ENCODE measurements around the gene MPRIP.

Gene MPRIP

DNA sequence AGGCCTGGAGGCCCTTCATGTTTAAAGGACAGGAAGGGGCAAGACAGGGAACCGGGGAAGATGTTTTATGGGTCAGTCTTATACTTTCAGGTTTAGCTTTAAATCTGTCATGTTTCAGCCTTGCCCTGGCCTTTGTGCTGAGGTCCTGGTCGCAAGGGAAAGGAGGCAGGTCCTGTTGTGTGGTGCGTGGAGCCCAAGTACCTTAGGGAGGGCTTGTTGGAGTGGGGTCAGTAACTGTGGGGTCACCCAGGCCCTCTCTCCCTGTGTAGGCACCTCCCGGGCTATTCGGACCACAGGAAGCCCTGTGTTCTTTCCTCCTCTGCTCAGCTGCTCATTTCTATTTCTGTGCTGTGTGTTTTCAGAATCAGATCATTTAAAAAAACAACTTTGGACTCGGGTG, 42.7 kb downstream of the MPRIP start:
- no peaks in the 10 kb centered on the region for H3K4me1 ChIP-seq (ENCODE audit: insufficient read depth, low read length)
- H3K4me3 ChIP-seq (ENCODE audit: low read depth in 1 of 2, low read length in 2 of 2), result no peak overlapping the region
- H3K27ac ChIP-seq (ENCODE audit: low read length), result no peak overlapping the region
- H3K9me3 ChIP-seq (ENCODE audit: insufficient read depth, low read length, severe bottlenecking), result no peaks in the 10 kb centered on the region
- H3K27me3 ChIP-seq (ENCODE audit: insufficient read depth, low read length, poor library complexity), result no peaks in the 10 kb centered on the region
- ATAC-seq (ENCODE audit: insufficient read depth, low read depth), result no peak
- H3K4me2 ChIP-seq (ENCODE audit: insufficient read depth, low read length), result no peak overlapping the region
- H3K79me2 ChIP-seq (ENCODE audit: insufficient read depth, low read length), result peaks cover 65% of the 10 kb centered on the region
- H4K20me1 ChIP-seq (ENCODE audit: insufficient read depth, low read length), result peaks cover 70% of the 10 kb centered on the region
- TF ChIP-seq, protein P1, sequence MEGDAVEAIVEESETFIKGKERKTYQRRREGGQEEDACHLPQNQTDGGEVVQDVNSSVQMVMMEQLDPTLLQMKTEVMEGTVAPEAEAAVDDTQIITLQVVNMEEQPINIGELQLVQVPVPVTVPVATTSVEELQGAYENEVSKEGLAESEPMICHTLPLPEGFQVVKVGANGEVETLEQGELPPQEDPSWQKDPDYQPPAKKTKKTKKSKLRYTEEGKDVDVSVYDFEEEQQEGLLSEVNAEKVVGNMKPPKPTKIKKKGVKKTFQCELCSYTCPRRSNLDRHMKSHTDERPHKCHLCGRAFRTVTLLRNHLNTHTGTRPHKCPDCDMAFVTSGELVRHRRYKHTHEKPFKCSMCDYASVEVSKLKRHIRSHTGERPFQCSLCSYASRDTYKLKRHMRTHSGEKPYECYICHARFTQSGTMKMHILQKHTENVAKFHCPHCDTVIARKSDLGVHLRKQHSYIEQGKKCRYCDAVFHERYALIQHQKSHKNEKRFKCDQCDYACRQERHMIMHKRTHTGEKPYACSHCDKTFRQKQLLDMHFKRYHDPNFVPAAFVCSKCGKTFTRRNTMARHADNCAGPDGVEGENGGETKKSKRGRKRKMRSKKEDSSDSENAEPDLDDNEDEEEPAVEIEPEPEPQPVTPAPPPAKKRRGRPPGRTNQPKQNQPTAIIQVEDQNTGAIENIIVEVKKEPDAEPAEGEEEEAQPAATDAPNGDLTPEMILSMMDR (IDR thresholded peaks at IDR 0.05; ENCODE audit: borderline replicate concordance, extremely low read depth, low read length, poor library complexity, severe bottlenecking), result no peak
- TF ChIP-seq EZH2 (IDR thresholded peaks at IDR 0.05; ENCODE audit: borderline replicate concordance, low read depth, low read length, severe bottlenecking), result no peak
- no peak for DNase-seq
- H2AFZ ChIP-seq (ENCODE audit: low read depth, low read length), result no peak overlapping the region
- no peak overlapping the region for H3K9ac ChIP-seq (ENCODE audit: low read depth, low read length)
- peaks cover 66% of the 10 kb centered on the region for H3K36me3 ChIP-seq (ENCODE audit: insufficient read depth, low read length)

GRCh38 chr17:17086585-17086984, 44.3 kb downstream of the MPRIP start:
- H3K9ac ChIP-seq (ENCODE audit: low read depth, low read length), result no peak overlapping the region
- H3K9me3 ChIP-seq (ENCODE audit: insufficient read depth, low read length, severe bottlenecking), result no peaks in the 10 kb centered on the region
- DNase-seq (no peak), ATAC-seq (ENCODE audit: insufficient read depth, low read depth) (no peak)
- no peak for TF ChIP-seq EZH2 (IDR thresholded peaks at IDR 0.05; ENCODE audit: borderline replicate concordance, low read depth, low read length, severe bottlenecking)
- TF ChIP-seq, protein P1 (IDR thresholded peaks at IDR 0.05; ENCODE audit: borderline replicate concordance, extremely low read depth, low read length, poor library complexity, severe bottlenecking), result no peak
- H3K4me2 ChIP-seq (ENCODE audit: insufficient read depth, low read length), result no peak overlapping the region
- H4K20me1 ChIP-seq (ENCODE audit: insufficient read depth, low read length), result peaks cover 72% of the 10 kb centered on the region
- H3K36me3 ChIP-seq (ENCODE audit: insufficient read depth, low read length), result peaks cover 71% of the 10 kb centered on the region
- H3K4me1 ChIP-seq (ENCODE audit: insufficient read depth, low read length), result no peaks in the 10 kb centered on the region
- H3K4me3 ChIP-seq (ENCODE audit: low read depth in 1 of 2, low read length in 2 of 2), result no peak overlapping the region
- no peak overlapping the region for H2AFZ ChIP-seq (ENCODE audit: low read depth, low read length)
- no peak overlapping the region for H3K27ac ChIP-seq (ENCODE audit: low read length)
- no peaks in the 10 kb centered on the region for H3K27me3 ChIP-seq (ENCODE audit: insufficient read depth, low read length, poor library complexity)
- peaks cover 62% of the 10 kb centered on the region for H3K79me2 ChIP-seq (ENCODE audit: insufficient read depth, low read length)

DNA sequence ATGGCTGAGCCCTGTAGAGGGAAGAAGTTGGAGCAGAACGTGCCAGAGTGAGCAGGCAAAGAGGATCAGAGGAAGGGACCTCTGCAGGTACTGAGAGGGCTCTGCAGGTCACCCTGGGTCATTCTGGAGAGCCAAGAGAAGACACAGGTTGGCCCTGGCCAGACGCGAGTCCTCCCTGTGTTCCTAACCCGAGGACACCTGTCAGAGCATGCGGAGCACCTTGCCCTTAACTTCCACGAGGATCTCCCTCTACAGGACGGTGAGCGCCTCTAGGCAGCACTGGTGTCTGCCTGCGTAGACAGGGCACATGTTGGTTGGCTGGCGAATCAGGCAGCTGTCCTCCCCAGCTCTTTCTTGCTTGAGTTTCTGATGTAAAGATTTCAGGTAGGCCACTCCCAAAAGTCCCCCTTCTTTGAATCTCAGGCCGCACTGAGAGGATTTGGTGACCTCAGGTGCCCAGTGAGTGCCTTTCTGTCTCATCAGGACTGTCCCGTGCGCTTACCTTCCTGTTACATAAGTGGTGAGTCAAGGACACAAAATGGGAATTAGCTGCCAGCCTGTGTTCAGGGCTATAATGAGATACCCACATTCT, 45.3 kb downstream of the MPRIP start:
- Histone ChIP-seq H2AFZ (ENCODE audit: low read depth, low read length) (no peak overlapping the region), H3K4me3 (ENCODE audit: low read depth in 1 of 2, low read length in 2 of 2) (no peak overlapping the region), H3K79me2 (ENCODE audit: insufficient read depth, low read length) (peaks cover 68% of the 10 kb centered on the region), H3K27ac (ENCODE audit: low read length) (no peak overlapping the region), H3K27me3 (ENCODE audit: insufficient read depth, low read length, poor library complexity) (no peaks in the 10 kb centered on the region), H3K36me3 (ENCODE audit: insufficient read depth, low read length) (peaks cover 75% of the 10 kb centered on the region), H3K9ac (ENCODE audit: low read depth, low read length) (no peak overlapping the region), H4K20me1 (ENCODE audit: insufficient read depth, low read length) (peaks cover 76% of the 10 kb centered on the region), H3K4me1 (ENCODE audit: insufficient read depth, low read length) (no peaks in the 10 kb centered on the region), H3K4me2 (ENCODE audit: insufficient read depth, low read length) (no peak overlapping the region), H3K9me3 (ENCODE audit: insufficient read depth, low read length, severe bottlenecking) (no peaks in the 10 kb centered on the region)
- TF ChIP-seq, protein P1 (IDR thresholded peaks at IDR 0.05; ENCODE audit: borderline replicate concordance, extremely low read depth, low read length, poor library complexity, severe bottlenecking), result no peak
- no peak for TF ChIP-seq EZH2 (IDR thresholded peaks at IDR 0.05; ENCODE audit: borderline replicate concordance, low read depth, low read length, severe bottlenecking)
- ATAC-seq (ENCODE audit: insufficient read depth, low read depth) (no peak), DNase-seq (no peak)

Measured in DND-41 (cell line).